Measurements from ENCODE around the gene FPR1. TPM values are rescaled to one million over a fixed set of nuclear protein-coding genes. Genes with fewer than 3 reads are reported as not detected.

FPR1 gene
- total and polyA plus RNA-seq, 2 of the 4 experiments (the other 2 are of a cell fraction): not detected

DNA sequence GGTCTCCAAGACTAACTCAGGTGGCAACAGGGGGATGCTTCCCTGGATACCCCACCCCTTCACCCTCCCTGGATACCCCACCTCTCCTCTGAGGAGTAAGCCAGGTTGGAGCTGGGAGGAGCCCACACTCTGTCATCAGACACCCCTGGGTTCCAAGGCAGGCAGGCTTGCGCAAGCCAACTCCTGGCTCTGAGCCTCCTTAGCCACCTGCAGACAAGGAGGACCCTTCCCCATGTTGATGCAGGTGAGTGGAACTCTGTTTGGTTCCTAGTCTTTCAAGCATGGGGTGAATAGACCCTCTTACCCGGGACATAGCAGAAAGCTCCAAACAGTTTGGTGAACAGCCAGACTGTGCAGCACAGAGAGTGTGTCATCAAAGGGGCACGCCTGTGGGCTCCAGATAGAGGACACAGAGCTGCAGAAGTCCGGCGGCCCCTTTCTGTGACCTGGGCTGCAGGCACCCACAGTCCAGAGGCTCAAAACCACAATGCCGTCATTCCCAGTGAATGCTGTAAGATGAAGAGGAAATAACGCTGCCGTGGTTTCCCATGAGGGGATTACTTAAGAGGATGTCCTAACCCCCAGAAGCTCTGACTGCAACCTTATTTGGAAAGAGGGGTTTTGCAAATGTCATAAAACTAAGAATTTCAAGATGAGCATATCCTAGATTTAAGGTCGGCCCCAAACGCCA is 15.8 kb downstream of the FPR1 start:
- Histone ChIP-seq H3K56ac (ENCODE audit: extremely low read depth, insufficient read depth, low read length) (no peak overlapping the region), H2BK120ac (ENCODE audit: low read depth, low read length) (no peak overlapping the region), H4K8ac (ENCODE audit: low read depth in 2 of 2, low read length in 2 of 2) (no peak overlapping the region), H4K91ac (ENCODE audit: insufficient read depth, low read depth, low read length) (no peak overlapping the region), H3K23ac (ENCODE audit: low read depth, low read length) (no peak overlapping the region), H3K14ac (replicated peaks; ENCODE audit: low read depth, low read length) (no peak overlapping the region), H2BK5ac (ENCODE audit: low read depth, low read length, poor library complexity, severe bottlenecking) (no peak overlapping the region), H2AFZ (replicated peaks; ENCODE audit: low read length, poor library complexity) (no peak overlapping the region), H3K27me3 (ENCODE audit: control insufficient read depth, insufficient read depth, low read length) (no peaks in the 10 kb centered on the region), H3K18ac (ENCODE audit: low read depth, low read length) (no peak overlapping the region), H3K9me1 (ENCODE audit: insufficient read depth, low read length) (no peaks in the 10 kb centered on the region), H3K4me1 (ENCODE audit: control insufficient read depth, insufficient read depth, low read length) (no peaks in the 10 kb centered on the region), H3K9me3 (ENCODE audit: control insufficient read depth, insufficient read depth, low read length) (0 out of 2 replicates have a peak, but pooled peaks cover 1% of the 10 kb centered on the region), H3K27ac (ENCODE audit: insufficient read depth, low read length) (no peak overlapping the region), H2AK5ac (ENCODE audit: low read depth, low read length) (no peak overlapping the region), H2BK15ac (ENCODE audit: low read depth, low read length) (no peak overlapping the region), H4K20me1 (ENCODE audit: insufficient read depth, low read length) (no peaks in the 10 kb centered on the region), H2BK20ac (ENCODE audit: low read depth, low read length) (no peak overlapping the region), H3K36me3 (ENCODE audit: control insufficient read depth, insufficient read depth, low read length) (no peaks in the 10 kb centered on the region), H3K4me2 (ENCODE audit: low read depth, low read length) (no peak overlapping the region), H3K4ac (ENCODE audit: low read depth, low read length) (no peak overlapping the region), H3K4me3 (ENCODE audit: insufficient read depth, low read depth, low read length) (no peak overlapping the region), H4K5ac (ENCODE audit: low read depth, low read length) (no peak overlapping the region), H3K9ac (ENCODE audit: low read depth, low read length) (no peak overlapping the region), H2AK9ac (replicated peaks; ENCODE audit: low read depth, low read length, poor library complexity) (no peak overlapping the region), H3K79me1 (ENCODE audit: low read depth in 1 of 2, low read length in 2 of 2) (no peaks in the 10 kb centered on the region)
- DNase-seq (peak; percentile 3), ATAC-seq (ENCODE audit: low read depth) (no peak)
- ChIA-PET POLR2A (ENCODE audit: unreplicated experiment) (no interaction called here), CTCF (no interaction called here)
- TF ChIP-seq BHLHE40 (IDR thresholded peaks at IDR 0.05; ENCODE audit: low read depth, low read length) (no peak), RCOR1 (IDR thresholded peaks at IDR 0.05; ENCODE audit: insufficient replicate concordance, low read length) (no peak), RFX5 (IDR thresholded peaks at IDR 0.05; ENCODE audit: low read depth, low read length) (no peak), CEBPB (IDR thresholded peaks at IDR 0.05; ENCODE audit: low read depth, low read length) (no peak), MAFK (IDR thresholded peaks at IDR 0.05; ENCODE audit: low read depth, low read length) (no peak), CHD1 (IDR thresholded peaks at IDR 0.05; ENCODE audit: low read depth, low read length) (no peak), NFE2L2 (IDR thresholded peaks at IDR 0.05; ENCODE audit: low read depth, low read length) (no peak), MXI1 (IDR thresholded peaks at IDR 0.05; ENCODE audit: borderline replicate concordance, low read depth, low read length) (no peak), SMC3 (IDR thresholded peaks at IDR 0.05; ENCODE audit: low read depth, low read length) (no peak), FOS (IDR thresholded peaks at IDR 0.05; ENCODE audit: low read depth, low read length) (no peak), MAZ (IDR thresholded peaks at IDR 0.05; ENCODE audit: borderline replicate concordance, low read depth, low read length) (no peak), POLR2A (IDR thresholded peaks at IDR 0.05; ENCODE audit: low read depth, low read length) (no peak), RAD21 (IDR thresholded peaks at IDR 0.05; ENCODE audit: low read length) (no peak)
- TF ChIP-seq, protein P1, sequence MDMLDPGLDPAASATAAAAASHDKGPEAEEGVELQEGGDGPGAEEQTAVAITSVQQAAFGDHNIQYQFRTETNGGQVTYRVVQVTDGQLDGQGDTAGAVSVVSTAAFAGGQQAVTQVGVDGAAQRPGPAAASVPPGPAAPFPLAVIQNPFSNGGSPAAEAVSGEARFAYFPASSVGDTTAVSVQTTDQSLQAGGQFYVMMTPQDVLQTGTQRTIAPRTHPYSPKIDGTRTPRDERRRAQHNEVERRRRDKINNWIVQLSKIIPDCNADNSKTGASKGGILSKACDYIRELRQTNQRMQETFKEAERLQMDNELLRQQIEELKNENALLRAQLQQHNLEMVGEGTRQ (IDR thresholded peaks at IDR 0.05; ENCODE audit: low read depth, low read length): no peak
- TF ChIP-seq, protein P2, sequence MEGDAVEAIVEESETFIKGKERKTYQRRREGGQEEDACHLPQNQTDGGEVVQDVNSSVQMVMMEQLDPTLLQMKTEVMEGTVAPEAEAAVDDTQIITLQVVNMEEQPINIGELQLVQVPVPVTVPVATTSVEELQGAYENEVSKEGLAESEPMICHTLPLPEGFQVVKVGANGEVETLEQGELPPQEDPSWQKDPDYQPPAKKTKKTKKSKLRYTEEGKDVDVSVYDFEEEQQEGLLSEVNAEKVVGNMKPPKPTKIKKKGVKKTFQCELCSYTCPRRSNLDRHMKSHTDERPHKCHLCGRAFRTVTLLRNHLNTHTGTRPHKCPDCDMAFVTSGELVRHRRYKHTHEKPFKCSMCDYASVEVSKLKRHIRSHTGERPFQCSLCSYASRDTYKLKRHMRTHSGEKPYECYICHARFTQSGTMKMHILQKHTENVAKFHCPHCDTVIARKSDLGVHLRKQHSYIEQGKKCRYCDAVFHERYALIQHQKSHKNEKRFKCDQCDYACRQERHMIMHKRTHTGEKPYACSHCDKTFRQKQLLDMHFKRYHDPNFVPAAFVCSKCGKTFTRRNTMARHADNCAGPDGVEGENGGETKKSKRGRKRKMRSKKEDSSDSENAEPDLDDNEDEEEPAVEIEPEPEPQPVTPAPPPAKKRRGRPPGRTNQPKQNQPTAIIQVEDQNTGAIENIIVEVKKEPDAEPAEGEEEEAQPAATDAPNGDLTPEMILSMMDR (conservative IDR thresholded peaks at IDR 0.05; ENCODE audit: low read depth, low read length): no peak
- TF ChIP-seq, protein P3, sequence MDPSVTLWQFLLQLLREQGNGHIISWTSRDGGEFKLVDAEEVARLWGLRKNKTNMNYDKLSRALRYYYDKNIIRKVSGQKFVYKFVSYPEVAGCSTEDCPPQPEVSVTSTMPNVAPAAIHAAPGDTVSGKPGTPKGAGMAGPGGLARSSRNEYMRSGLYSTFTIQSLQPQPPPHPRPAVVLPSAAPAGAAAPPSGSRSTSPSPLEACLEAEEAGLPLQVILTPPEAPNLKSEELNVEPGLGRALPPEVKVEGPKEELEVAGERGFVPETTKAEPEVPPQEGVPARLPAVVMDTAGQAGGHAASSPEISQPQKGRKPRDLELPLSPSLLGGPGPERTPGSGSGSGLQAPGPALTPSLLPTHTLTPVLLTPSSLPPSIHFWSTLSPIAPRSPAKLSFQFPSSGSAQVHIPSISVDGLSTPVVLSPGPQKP (IDR thresholded peaks at IDR 0.05; ENCODE audit: borderline replicate concordance, low read depth, low read length): no peak
- dilution Hi-C loops (cut with HindIII; ENCODE audit: low sequenced_read_pairs, unreplicated experiment) (no loop called here), intact Hi-C loops (cut with micrococcal nuclease) (no loop called here), in situ Hi-C loops (cut with MboI; ENCODE audit: low sequenced_read_pairs) (no loop called here)
- BruUV-seq (replicated peaks): no TSS peak
- 70% methylated on average over 3 of the region's 10 CpGs; no CpG with 5 or more reads in 1 of the 2 experiments for WGBS, 2 experiments (ENCODE audit: extremely low coverage in 2 of 2, insufficient read length in 1 of 2)
